AG09309 (cell line): Measurements from ENCODE around the gene ZNF793.

Experiments used
- DNase-seq: peaks from one replicate; pipeline ENCODE4 v3.0.0-alpha.2; 2010; ENCODE audit warnings: low read depth
- H3K4me3 ChIP-seq: 2 replicates; pipeline ENCODE4 v1.5.1; 2011; ENCODE audit warnings: mild to moderate bottlenecking, low read depth, low read length, moderate library complexity; ENCODE audit not compliant: control insufficient read depth
- CTCF ChIP-seq: IDR thresholded peaks from 2 replicates; pipeline ENCODE4 v1.5.1; 2011; ENCODE audit warnings: mild to moderate bottlenecking, low read depth, low read length, inconsistent platforms; ENCODE audit not compliant: insufficient read depth, control insufficient read depth; ENCODE audit errors: missing control alignments

ZNF793 gene

GRCh38 chr19:37511186-37511585, 4.4 kb downstream of the ZNF793 start:
- no peak overlapping the region for H3K4me3 ChIP-seq
- TF ChIP-seq CTCF = no peak
- DNase-seq = no peak

- no peak overlapping the region for H3K4me3 ChIP-seq
- DNase-seq = no peak
- no peak for TF ChIP-seq CTCF
Measured at GRCh38 chr19:37511821-37512220, 5.1 kb downstream of the ZNF793 start.

- no peak for DNase-seq
Measured at GRCh38 chr19:37513397-37513796, 6.7 kb downstream of the ZNF793 start.

GRCh38 chr19:37519890-37520289, 13.2 kb downstream of the ZNF793 start:
- DNase-seq = no peak
- no peak for TF ChIP-seq CTCF
- H3K4me3 ChIP-seq = no peak overlapping the region

More at GRCh38 chr19:37513397-37513796, 6.7 kb downstream of the ZNF793 start:
- H3K4me3 ChIP-seq = no peak overlapping the region
- no peak for TF ChIP-seq CTCF

GRCh38 chr19:37537391-37537947, 30.7 kb downstream of the ZNF793 start:
- H3K4me3 ChIP-seq = no peak overlapping the region
- DNase-seq = no peak
- no peak for TF ChIP-seq CTCF

GRCh38 chr19:37551129-37551993, 44.6 kb downstream of the ZNF793 start:
- DNase-seq = no peak
- H3K4me3 ChIP-seq = peak overlapping the region; percentile 88
- TF ChIP-seq CTCF = peak; percentile 59
